HG03196 (cell line): ENCODE data around the gene CHAT.

ENCODE experiments used
- ATAC-seq: cut with Tn5 transposase; IDR thresholded peaks from one replicate; pipeline ENCODE4 v1.9.1; 2021; ENCODE audit not compliant: unreplicated experiment

CHAT gene

GRCh38 chr10:49627644-49628247, 13.9 kb downstream of the CHAT start:
- no peak for ATAC-seq

- ATAC-seq: no peak
These were observed 14.8 kb downstream of the CHAT start for GRCh38 chr10:49628599-49628998.

GRCh38 chr10:49629431-49629881, 15.6 kb downstream of the CHAT start:
- no peak for ATAC-seq

GRCh38 chr10:49631975-49632374, 18.1 kb downstream of the CHAT start:
- no peak for ATAC-seq

- no peak for ATAC-seq
These were observed 18.8 kb downstream of the CHAT start for GRCh38 chr10:49632406-49633317.

- no peak for ATAC-seq
These were observed 19.7 kb downstream of the CHAT start for GRCh38 chr10:49633327-49634068.

GRCh38 chr10:49634069-49634660, 20.3 kb downstream of the CHAT start:
- ATAC-seq: no peak

GRCh38 chr10:49642311-49642710, 28.5 kb downstream of the CHAT start:
- no peak for ATAC-seq

- no peak for ATAC-seq
These were observed 29.6 kb downstream of the CHAT start for GRCh38 chr10:49643241-49644034.

GRCh38 chr10:49644035-49644646, 30.3 kb downstream of the CHAT start:
- no peak for ATAC-seq

GRCh38 chr10:49645417-49645816, 31.6 kb downstream of the CHAT start:
- no peak for ATAC-seq

GRCh38 chr10:49645871-49646870, 32.3 kb downstream of the CHAT start:
- no peak for ATAC-seq

- no peak for ATAC-seq
These were observed 33.7 kb downstream of the CHAT start for GRCh38 chr10:49647554-49647953.

- ATAC-seq: no peak
These were observed 34.4 kb downstream of the CHAT start for GRCh38 chr10:49647985-49648795.

GRCh38 chr10:49649294-49649693, 35.5 kb downstream of the CHAT start:
- no peak for ATAC-seq

- ATAC-seq: no peak
These were observed 36.3 kb downstream of the CHAT start for GRCh38 chr10:49649936-49650723.

- no peak for ATAC-seq
These were observed 36.8 kb downstream of the CHAT start for GRCh38 chr10:49650724-49651034.
